ENCODE results near the gene CHST12.

- TF ChIP-seq, protein P1, sequence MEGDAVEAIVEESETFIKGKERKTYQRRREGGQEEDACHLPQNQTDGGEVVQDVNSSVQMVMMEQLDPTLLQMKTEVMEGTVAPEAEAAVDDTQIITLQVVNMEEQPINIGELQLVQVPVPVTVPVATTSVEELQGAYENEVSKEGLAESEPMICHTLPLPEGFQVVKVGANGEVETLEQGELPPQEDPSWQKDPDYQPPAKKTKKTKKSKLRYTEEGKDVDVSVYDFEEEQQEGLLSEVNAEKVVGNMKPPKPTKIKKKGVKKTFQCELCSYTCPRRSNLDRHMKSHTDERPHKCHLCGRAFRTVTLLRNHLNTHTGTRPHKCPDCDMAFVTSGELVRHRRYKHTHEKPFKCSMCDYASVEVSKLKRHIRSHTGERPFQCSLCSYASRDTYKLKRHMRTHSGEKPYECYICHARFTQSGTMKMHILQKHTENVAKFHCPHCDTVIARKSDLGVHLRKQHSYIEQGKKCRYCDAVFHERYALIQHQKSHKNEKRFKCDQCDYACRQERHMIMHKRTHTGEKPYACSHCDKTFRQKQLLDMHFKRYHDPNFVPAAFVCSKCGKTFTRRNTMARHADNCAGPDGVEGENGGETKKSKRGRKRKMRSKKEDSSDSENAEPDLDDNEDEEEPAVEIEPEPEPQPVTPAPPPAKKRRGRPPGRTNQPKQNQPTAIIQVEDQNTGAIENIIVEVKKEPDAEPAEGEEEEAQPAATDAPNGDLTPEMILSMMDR (IDR thresholded peaks at IDR 0.05) = no peak
- no peak for TF ChIP-seq POLR2A (IDR thresholded peaks at IDR 0.05)
These were observed 15.3 kb upstream of the CHST12 start for GRCh38 chr7:2387897-2388636.

Data from adrenal gland (tissue), 5 donors.